ENCODE data around the gene PLA2G3. TPM values are rescaled to one million over a fixed set of nuclear protein-coding genes. Genes with fewer than 3 reads are reported as not detected.

Gene PLA2G3
- total and polyA plus RNA-seq, 12 donors = 0.09 TPM; not detected in 11

DNA sequence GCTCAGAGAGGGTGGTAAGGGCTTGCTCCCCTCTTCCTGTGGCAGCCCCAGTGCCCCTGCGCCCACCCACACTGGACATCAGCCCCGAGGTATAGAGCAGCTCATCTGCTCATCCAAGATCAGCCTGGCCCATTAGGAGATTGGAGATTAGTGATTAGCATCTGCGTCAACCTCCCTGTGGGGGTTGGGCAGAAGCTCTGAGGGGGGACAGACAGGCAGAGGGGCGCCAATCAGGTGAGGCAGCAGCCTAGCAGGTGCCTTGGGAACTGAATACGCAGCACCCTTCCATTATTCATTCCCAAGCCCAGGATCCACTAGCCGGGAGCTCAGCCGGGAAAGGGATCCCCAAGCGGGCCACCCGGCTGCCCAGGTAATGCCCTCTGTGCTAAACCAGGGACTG, 48.1 kb downstream of the PLA2G3 start:
- H3K27ac ChIP-seq = no peak overlapping the region
- no peak for TF ChIP-seq POLR2A (IDR thresholded peaks at IDR 0.05)
- TF ChIP-seq, protein P1, sequence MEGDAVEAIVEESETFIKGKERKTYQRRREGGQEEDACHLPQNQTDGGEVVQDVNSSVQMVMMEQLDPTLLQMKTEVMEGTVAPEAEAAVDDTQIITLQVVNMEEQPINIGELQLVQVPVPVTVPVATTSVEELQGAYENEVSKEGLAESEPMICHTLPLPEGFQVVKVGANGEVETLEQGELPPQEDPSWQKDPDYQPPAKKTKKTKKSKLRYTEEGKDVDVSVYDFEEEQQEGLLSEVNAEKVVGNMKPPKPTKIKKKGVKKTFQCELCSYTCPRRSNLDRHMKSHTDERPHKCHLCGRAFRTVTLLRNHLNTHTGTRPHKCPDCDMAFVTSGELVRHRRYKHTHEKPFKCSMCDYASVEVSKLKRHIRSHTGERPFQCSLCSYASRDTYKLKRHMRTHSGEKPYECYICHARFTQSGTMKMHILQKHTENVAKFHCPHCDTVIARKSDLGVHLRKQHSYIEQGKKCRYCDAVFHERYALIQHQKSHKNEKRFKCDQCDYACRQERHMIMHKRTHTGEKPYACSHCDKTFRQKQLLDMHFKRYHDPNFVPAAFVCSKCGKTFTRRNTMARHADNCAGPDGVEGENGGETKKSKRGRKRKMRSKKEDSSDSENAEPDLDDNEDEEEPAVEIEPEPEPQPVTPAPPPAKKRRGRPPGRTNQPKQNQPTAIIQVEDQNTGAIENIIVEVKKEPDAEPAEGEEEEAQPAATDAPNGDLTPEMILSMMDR (IDR thresholded peaks at IDR 0.05) = no peak
- no peak overlapping the region for H3K4me3 ChIP-seq
- DNase-seq = peak in 1 of 7 donors; percentile 19
- intact Hi-C loops (cut with DNase I) = loop anchor here in 1 of 2 donors (5.0 kb wide), 1 partner anchor 55 kb away; no protein-coding TSS in a partner anchor
- no peaks in the 10 kb centered on the region for H3K9me3 ChIP-seq (replicated peaks in 1 of 3)
- H3K27me3 ChIP-seq = no peaks in the 10 kb centered on the region
- H3K36me3 ChIP-seq (replicated peaks in 1 of 2) = peaks cover 0 to 81% of the 10 kb centered on the region in 2 donors
- 93 to 99% (median 96%) methylated on average over 4 to 9 of the region's 9 CpGs for WGBS, 4 donors
- H3K4me1 ChIP-seq (replicated peaks in 1 of 2) = no peaks in the 10 kb centered on the region

DNA sequence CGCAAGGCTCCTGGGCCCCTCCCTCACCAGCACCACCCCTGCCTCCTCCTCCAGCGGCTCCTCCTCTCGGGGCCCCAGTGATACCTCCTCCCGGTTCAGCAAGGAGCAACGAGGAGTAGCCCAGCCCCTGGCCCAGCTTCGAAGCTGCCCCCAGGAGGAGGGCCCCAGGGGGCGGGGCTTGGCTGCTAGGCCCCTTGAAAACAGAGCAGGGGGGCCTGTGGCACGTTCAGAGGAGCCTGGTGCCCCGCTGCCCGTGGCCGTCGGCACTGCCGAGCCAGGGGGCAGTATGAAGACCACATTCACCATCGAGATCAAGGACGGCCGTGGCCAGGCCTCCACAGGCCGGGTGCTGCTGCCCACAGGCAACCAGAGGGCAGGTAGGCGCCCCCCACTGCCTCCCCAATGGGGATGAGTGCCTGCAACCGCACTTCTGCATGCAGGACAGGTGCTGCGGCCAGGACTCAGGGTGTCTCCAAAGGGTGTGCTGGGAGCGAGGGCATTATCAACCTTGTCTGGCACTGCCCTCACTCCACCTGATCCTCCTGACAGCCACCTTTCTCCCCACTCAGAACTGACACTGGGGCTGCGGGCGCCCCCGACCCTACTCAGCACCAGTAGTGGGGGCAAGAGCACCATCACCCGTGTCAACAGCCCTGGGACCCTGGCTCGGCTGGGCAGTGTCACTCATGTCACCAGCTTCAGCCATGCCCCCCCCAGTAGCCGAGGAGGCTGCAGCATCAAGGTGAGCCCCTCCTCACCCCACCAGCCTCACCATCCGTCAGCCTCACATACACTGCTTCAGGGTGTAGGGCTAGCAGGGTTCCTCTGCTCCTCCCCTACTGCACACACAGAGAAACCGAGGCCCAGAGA, 49.0 kb downstream of the PLA2G3 start:
- Histone ChIP-seq H3K36me3 (replicated peaks in 1 of 2) (peaks cover 0 to 73% of the 10 kb centered on the region in 2 donors), H3K27ac (peak overlapping the region in 1 of 5 donors; percentile 21), H3K4me3 (no peak overlapping the region), H3K4me1 (replicated peaks in 1 of 2) (no peaks in the 10 kb centered on the region), H3K9me3 (replicated peaks in 1 of 3) (no peaks in the 10 kb centered on the region), H3K27me3 (no peaks in the 10 kb centered on the region)
- TF ChIP-seq POLR2A (IDR thresholded peaks at IDR 0.05) = no peak
- TF ChIP-seq, protein P1 (IDR thresholded peaks at IDR 0.05) = no peak
- peak in 1 of 7 donors; percentile 16 for DNase-seq
- intact Hi-C loops (cut with DNase I) = loop anchor here in 1 of 2 donors (5.0 kb wide), 1 partner anchor 56 kb away; no protein-coding TSS in a partner anchor
- WGBS, 4 donors = 76 to 94% (median 84%) methylated on average over 8 to 29 of the region's 29 CpGs

DNA sequence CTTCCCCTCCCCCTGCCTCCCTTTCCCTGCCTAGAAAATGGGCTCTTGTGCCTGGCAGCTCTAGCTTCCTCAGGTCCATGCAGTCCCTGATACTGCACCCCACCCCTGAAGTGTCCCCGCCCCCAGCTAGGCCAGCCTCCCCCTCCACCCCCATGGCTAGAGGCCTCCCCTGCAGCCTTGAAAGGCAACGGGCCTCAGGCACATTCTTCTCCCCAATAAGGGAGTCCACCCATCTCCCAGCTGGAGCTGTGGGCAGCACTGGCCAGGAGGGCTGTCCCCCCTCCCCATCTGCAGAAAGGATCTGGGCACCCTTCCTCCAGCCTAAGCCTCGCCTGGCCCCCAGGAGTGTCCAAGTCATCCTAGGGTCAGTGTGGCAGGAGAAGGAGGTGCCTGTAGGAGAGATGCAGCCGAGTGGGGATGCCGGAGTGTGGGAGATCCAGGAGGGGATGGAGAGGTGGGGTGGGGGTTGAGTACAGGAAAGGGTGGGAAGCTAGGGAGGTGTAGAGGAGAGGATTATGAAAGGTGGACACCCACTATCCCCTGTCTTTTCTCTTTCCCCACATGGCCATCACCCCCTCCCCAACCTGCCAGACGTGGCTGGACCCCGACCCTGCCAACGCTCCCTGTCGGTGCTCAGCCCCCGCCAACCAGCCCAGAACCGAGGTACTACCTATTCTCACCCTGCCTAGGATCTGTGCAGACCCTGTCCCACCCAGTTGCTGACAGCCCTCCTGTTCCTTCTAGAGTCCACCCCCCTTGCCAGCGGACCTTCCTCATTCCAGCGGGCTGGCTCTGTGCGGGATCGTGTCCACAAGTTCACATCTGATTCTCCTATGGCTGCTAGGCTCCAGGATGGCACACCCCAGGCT, 49.9 kb downstream of the PLA2G3 start:
- no peak for TF ChIP-seq POLR2A (IDR thresholded peaks at IDR 0.05)
- TF ChIP-seq, protein P1 (IDR thresholded peaks at IDR 0.05) = no peak
- H3K9me3 ChIP-seq (replicated peaks in 1 of 3) = no peaks in the 10 kb centered on the region
- no peaks in the 10 kb centered on the region for H3K27me3 ChIP-seq
- 85 to 93% (median 87%) methylated on average over 12 to 15 of the region's 15 CpGs for WGBS, 4 donors
- H3K4me3 ChIP-seq = no peak overlapping the region
- H3K36me3 ChIP-seq (replicated peaks in 1 of 2) = peaks cover 0 to 65% of the 10 kb centered on the region in 2 donors
- DNase-seq = peak in 1 of 7 donors; percentile 16
- H3K27ac ChIP-seq = peak overlapping the region in 1 of 5 donors; percentile 24
- intact Hi-C loops (cut with DNase I) = loop anchor here in 1 of 2 donors (5.0 kb wide), 1 partner anchor 57 kb away; no protein-coding TSS in a partner anchor
- H3K4me1 ChIP-seq (replicated peaks in 1 of 2) = peaks cover 0 to 5% of the 10 kb centered on the region in 2 donors

Measured in adrenal gland (tissue), 12 donors.